Right hindlimb (tissue), 1 donor: ENCODE results near the gene TMEM229B.

Experiments used
- DNase-seq: peaks from one replicate; pipeline ENCODE4 v3.0.0-alpha.2; 2018

TMEM229B gene

DNA sequence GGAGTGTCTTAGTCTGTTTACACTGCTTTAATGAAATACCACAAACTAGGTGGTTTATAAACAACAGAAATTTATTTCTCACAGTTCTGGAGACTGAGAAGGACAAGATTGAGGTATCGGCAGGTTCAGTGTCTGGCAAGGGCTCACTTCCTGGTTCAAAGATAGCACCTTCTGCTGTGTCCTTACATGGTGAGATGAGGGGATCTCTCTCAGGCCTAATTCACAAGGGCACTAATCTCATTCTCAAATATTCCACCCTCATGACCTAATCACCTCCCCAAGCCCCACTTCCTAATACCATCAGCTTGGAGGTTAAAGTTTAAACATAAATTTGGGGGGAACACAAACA, 41.5 kb downstream of the TMEM229B start:
- DNase-seq, result no peak

DNA sequence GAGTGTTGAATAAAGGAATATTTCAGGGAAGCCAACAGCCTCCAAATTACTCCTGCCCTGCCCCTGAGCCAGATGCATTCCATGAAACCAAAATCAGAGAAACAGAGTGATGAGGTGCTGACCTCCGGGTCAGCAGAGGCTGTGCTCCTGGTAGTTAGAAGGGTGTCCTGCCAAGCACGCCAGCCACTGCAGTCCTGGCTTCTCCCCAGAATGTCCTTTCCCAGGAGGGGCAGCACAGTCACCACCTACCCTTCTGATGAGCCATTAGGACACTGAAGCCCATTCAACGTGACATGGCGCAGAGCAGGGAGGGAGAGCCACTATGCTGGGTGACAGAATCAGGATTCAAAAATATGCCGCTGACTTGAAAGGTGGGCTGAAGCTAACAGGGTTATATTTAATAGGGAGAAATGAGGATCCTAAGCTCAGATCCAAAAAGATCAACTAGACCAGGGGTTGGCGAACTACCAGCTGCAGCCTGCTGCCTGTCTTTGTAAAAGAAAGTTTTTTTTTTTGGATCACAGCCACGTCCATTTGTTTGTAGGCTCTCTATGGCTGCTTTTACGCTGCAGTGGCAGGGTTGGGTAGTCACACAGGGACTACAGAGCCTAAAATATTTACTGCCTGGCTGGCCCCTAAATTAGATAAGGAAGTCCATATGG, 42.0 kb downstream of the TMEM229B start:
- DNase-seq, result no peak

DNA sequence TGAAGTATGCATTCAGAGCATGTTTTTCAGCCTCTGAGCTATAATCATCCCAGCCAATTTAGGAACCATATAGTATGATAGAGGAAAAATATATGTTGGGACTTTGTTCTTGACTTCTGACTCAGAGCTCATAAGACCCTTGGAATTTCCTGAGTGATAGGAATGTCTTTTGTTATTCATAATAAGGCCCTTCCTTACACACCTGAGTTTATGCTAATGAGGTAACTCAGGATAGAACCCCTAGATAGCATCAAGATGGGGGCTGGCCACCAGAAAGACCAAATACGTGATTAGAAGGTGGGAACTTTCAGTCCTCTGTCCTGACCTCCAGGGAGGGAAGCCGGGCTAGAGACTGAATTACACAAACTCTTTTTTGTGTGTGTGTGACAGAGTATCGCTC, 44.1 kb downstream of the TMEM229B start:
- no peak for DNase-seq

DNA sequence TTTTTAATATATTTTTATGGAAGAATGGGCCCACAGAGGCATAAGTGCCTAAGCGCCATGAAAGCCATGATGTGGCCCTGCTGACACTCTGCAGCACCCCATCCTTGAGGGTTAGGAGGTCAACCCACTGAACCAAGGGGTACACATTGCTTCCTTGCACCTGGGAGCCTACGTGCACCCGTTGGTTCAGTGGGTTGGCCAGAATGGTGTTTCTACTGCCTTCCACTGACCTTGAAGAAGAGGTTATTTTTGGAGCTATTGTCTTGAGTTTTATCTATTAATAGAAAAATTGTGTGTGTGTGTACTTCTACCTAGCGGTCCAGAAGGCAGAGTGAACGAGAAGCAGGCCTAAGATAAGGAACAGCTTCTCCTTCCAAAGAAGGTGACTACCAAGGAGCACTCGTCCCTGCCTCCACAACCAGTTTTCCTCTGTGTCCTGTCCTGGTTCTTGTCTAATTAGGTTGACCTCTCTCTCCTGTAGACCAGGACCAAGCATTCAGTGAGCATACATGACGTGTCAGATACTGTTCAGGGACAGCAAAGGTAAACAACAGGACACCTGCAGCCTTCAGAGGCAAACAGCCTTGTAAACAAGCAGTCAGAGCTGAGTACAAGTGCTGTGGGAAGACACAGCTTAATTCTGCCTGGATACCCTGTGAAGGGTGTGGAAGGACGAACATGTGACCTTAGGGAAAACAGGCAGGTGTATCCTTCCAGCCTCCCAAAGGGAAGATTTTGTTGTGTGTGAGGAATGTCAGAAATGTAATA, 46.2 kb downstream of the TMEM229B start:
- no peak for DNase-seq

DNA sequence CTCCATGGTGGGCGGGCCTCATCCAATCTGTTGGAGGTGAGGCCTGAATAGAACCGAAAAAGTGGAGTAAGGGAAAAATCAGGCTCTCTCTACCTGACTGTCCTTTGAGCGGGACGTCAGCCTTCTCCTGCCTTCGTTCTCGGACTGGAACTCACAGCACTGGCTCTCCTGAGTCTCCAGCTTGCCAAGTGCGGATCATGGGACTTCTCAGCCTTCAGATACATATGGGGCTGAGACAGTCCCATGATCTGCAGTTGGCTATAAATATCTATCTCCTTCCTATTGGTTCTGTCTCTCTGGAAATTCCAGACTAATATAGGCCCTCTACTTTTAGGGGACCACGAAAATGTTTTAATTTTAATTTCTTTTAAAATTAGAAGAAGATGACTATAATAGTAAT, 46.8 kb downstream of the TMEM229B start:
- DNase-seq, result no peak

DNA sequence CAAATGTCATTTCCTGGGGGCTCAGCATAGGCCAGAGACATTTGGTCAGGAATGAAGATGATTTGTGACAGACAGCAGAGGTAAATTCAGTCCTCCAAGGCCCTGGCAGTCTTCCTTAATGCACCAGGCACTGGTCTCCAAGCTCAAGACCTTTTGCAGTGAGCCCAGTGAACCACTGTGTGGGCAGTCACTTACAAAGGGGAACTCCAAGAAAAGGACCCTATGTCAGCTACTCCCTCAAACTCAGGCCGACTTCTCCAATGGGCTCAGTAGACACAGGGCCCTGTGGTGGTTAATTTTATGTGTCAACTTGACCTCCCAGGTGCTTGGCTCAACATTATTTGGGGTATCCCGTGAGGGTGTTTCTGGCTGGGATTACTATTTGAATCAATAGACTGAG, 47.3 kb downstream of the TMEM229B start:
- DNase-seq, result no peak

DNA sequence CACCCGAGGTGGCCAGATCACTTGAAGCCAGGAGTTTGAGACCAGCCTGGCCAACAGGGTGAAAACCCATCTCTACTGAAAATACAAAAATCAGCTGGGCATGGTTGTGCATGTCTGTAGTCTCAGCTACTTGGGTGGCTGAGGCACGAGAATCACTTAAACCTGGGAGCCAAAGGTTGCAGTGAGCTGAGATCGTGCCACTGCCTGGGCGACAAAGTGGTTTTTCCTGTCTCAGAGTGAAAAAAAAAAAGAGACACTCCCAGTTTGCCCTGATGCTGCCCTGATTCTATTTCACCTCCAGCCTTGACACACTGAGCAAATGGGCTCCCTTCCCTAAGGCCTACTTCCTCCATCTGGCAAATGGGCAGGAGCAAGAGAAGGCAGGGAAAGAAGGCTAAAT, 48.0 kb downstream of the TMEM229B start:
- DNase-seq, result no peak

DNA sequence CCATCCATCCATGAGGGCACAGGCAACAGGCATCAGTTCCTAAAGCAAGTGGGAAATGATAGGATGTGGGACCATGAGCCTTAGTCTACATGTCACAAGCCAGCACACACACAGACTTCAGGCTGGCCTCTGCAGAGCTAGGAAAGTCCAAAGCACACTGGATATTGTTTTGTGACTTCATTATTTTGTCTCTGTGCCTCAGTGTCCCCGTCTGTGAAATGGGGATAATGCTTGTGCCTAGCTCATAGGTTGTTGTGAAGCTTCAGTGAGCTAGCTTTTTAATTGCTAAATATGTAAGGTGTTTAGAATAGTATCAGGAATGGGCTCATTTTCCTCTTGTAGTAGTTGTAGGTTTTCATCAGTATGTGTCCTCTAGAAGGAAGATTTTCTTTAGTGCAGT, 49.6 kb downstream of the TMEM229B start:
- no peak for DNase-seq

DNA sequence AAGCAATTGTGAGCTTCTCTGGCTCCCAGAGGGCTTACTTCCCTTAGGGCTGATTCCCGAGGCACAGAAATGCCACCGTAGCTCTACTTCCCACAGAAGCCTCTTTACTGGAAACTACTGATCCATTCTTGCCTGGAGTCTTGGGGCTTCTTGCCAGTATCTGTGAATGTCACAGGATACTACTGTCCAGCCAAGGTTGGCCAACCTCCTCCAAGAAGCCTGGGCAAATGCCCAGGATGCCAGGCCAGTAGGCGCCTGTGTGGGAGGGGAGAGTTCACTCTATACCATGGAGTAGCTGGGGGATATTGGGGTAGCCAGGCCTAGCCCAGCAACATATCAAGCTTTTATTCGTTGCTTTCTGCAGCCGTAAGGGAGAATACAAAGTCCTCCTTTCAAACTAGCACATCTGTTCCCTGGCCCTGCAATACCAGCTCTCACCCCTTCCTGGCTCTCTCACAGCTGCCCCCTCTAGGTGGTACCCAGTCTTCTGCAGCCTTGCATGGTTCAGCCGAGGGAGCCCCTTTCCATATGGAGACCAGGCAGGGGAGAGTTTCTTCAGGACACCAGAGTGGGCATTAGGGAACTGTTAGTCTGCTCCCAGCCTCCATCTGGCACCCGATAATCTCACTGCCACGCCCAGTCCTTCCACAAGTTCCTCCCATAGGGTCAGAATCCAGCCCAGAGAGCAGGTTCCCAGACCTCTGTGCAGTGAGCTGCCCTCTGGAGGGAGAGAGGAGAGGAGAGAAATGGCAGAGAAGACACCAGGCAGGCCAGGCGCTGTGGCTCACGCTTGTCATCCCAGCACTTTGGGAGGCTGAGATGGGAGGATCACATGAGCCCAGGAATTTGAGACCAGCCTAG, 52.3 kb downstream of the TMEM229B start:
- no peak for DNase-seq

DNA sequence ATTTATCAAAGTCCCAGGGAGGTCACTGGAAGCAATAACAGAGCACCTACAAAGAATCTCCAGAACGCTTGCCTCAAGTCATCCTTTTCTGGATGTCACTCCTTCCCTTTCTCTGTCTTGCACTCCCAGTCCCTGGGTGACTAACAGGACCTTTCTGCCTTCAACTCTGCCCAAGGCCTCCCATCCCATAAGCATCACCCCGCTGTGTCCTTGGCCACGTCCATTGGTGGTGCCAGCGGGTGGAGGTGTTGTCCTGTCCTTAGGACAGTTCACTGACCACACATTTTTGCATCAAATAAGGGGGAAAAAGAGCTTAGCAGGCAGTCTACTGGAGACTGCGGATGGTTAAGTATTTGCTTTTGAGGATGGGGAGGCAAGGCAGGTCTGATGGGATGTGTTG, 52.9 kb downstream of the TMEM229B start:
- no peak for DNase-seq

DNA sequence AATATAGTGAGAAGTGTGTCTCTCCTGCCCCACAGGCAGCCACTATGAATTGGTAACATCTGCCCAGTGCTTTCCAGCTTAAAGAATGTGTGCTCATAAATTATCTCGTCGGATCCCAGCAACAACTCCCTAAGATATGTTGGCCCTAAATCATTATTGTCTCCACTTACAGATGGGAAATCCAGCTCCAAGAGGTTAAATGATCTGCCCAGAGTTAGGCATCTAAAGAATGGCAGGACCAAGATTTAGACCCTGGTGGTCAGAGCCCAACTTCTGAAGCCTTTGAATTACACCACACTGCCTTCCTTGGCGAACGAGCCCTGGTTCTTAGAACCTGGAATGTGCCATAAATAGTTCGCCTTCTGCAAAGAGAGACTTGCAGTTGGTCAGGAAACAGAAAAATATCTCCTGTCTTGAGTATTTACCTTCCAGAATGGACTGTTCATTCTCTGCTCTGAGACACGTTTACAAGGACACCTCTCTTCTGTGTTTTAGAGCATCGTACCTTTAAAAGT, 56.4 kb downstream of the TMEM229B start:
- DNase-seq, result no peak

DNA sequence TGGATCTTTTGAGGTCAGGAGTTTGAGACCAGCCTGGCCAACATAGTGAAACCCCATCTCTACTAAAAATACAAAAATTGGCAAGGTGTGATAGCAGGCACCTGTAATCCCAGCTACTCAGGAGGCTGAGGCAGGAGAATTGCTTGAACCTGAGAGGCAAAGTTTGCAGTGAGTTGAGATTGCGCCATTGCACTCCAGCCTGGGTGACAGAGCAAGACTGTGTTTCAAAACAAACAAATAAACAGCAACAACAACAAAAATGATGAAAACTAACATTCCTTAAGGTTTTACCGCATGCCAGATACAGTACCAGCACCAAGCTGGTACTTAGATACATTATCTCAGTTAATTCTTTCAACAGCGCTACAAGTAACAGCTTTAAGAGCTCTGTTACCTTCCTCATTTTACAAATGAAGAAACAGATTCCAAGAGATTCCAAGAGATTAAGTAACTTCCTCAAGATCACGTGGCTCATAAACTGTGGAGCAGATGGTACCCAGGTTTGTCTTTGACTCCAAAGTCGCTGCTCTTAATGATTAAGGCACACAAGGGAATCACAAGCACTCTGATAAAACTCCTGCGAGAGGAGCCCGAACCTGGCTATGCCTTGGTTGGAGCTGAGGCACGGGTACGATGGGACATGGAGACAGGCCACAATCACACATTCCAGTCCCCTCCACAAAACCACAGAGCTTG, 58.9 kb downstream of the TMEM229B start:
- no peak for DNase-seq

DNA sequence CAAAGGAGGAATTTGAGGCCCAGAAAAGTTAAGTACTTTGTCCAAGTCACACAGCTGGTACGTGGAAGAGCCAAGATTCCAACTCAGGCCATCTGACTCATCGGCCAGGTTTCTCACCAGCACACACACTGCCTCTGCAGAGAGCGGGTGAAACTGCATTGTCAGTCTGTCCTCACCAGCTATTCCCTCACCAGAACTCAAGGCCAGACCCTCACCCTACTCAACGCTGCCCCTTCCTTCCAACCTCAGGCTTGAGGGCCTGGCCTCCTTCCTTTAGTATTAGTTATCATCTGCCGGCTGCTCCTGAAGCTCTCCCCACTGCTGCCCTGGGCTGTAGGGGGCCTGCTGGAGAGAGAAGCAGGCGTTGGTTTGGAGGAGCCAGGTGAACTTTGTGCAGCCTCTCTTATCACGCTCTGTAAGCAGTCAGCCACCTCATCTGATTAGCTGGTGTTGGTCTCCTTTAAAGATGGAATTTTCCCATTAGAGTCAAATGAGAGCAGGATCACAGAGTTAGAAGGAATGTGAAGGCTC, 60.0 kb downstream of the TMEM229B start:
- DNase-seq, result no peak

DNA sequence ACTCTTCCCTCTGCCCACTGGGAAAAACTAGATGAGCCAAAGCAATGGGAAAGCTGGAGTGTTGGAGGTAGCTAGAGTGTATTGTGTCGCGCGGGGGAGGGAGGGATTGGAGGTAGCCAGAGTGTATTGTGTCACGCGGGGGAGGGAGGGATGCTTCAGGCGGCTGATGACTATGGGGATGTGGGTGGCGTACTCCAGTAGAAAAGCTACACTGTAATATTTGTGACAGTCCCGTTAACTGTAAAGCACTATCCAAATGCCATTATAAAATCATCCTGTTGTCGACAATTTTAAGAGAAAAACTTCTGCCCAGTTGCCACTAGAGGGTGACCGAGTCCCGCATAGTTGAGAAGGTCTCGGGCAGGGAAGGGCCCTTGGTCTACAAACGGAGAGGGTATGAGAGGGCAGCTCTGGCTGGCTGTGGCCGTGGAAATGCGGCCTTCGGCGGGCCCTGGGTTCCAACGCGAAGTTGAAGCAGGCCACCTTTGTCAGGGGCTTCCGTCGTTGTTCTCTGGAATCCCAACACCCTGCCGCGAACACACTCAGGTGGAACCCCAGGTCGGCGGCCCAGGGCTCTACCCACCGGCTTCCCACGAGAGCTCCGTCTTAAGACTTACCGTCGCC, 61.4 kb downstream of the TMEM229B start:
- DNase-seq, result peak; percentile 82

DNA sequence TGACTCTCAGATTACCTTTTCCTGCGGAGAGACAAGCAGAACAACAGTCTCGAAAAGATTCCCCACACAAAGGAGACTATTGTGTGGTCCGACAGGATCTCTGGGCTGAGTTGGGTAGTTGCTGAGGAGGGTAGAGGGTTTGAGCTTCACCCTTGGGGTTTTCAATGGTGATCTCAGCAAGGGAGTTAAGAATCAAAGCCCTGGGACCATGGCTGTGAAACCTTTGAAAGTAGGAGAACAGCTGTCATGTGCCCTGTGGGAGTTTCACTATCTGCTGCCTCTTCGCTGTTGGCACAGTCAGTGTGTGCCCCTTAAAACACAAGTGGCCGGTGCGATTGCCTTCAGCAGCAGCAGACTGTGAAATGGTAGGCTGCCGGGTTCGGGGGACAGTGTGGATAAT, 62.4 kb downstream of the TMEM229B start:
- no peak for DNase-seq

DNA sequence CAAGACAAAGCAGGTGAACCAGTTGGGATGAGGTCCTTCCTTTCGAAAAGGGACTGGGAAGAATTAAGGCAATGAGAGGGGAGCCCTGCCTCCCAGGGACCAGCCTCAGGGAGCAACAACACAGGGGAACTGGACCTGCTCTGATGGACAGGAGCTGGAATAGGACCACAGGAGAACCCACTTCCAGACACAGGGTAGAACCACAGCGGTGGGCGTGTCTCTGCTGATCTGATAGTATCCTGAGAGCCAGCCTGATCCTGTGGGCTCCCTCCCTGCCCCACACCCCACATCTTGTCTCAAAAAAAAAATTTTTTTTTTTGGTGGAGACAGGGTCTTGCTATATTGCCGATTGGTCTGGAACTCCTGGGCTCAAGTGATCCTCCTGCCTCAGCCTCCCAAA, 62.9 kb downstream of the TMEM229B start:
- no peak for DNase-seq

DNA sequence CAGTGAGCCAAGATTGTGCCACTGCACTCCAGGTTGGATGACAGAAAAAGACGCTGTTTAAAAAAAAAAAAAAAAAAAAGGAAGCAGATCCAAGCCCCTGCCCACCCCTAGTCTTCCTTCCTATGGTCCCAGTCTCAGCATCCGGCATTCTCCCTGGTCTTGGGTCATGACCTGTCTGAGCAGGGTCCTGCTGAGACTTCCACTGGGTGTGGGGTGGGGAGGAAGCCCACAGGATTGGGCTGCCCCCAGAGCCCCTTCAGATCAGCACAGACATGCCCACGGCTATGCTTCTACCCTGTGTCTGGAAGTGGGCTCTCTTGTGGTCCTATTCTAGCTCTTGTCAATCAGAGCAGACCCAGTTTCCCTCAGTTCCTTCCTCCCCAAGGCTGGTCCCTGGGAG, 64.0 kb downstream of the TMEM229B start:
- DNase-seq, result no peak

DNA sequence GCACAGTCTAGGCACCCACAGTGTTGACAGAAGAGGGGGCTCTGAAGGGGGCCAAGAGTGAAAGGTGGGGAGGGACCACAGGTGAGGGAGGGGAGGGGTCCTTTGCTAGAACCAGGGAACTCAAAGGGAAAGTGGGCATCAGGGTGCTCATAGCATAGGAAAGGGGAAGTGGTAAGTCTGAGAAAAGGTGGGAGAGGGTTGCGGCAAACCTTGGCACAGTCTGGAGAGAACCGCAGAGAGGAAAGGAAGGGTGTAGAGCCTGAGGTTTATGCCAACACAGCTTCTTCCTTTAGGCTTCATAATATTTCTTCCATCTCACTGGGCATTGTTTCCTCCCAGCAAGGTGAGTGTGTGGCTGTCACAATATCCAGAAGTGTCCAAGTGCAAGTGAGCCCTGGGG, 65.1 kb downstream of the TMEM229B start:
- DNase-seq, result no peak

DNA sequence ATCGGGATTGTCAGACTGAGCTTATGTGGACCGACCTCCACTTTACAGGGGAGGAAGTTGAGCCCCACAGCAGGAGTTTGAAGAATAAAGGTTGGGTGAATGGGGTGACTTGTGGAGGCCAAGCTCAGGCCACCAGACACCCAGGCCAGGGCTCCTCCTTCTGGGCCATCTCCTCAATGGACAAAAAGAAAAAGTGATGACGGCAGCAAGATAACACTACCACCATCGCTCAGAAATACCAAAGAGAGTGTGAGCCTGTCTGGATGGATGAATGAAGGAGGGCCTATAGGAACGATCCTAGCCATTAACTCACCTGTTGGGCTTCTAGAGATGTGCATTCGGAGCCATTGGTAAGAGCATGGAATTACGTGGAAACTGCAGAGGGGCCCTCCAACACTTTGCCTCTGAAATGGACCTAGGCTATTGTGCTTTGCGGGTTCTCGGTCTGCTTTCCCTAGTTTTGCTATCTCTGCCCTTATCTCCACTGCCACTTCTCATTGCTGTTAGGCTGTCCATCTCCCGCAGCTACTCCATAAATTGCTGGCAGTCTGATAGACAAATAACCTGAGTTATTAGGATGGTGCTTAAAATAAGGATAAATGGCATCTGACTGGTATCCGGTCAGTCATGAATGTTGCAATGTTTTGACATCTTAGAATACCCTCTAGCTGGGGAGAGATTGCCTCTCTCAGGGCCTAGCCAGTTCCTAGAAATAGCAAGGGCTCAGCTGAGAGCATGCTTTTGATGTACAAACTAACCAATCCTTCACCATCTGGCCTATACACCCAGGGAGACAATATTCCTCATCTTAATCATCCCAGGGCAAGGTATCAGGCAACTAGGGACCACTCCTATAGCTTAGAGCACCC, 66.9 kb downstream of the TMEM229B start:
- no peak for DNase-seq
